ENCODE data around the gene SSH3.

The SSH3 gene

GRCh38 chr11:67356864-67357561, 53.7 kb downstream of the SSH3 start:
- Histone ChIP-seq H3K9me3 (ENCODE audit: control insufficient read depth, low read length) (no peaks in the 10 kb centered on the region), H3K4me2 (ENCODE audit: low read length) (no peak overlapping the region), H3K27ac (no peak overlapping the region), H3K9ac (no peak overlapping the region), H3K27me3 (ENCODE audit: control insufficient read depth, insufficient read depth, low read length) (no peaks in the 10 kb centered on the region), H3K36me3 (ENCODE audit: control insufficient read depth, insufficient read depth, low read length) (no peaks in the 10 kb centered on the region), H3K4me3 (ENCODE audit: low read depth, low read length) (no peak overlapping the region), H3K4me1 (peaks cover 4% of the 10 kb centered on the region), H3K79me2 (peaks cover 3% of the 10 kb centered on the region), H2AFZ (no peak overlapping the region)
- TF ChIP-seq, protein P1, sequence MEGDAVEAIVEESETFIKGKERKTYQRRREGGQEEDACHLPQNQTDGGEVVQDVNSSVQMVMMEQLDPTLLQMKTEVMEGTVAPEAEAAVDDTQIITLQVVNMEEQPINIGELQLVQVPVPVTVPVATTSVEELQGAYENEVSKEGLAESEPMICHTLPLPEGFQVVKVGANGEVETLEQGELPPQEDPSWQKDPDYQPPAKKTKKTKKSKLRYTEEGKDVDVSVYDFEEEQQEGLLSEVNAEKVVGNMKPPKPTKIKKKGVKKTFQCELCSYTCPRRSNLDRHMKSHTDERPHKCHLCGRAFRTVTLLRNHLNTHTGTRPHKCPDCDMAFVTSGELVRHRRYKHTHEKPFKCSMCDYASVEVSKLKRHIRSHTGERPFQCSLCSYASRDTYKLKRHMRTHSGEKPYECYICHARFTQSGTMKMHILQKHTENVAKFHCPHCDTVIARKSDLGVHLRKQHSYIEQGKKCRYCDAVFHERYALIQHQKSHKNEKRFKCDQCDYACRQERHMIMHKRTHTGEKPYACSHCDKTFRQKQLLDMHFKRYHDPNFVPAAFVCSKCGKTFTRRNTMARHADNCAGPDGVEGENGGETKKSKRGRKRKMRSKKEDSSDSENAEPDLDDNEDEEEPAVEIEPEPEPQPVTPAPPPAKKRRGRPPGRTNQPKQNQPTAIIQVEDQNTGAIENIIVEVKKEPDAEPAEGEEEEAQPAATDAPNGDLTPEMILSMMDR (IDR thresholded peaks at IDR 0.05), result peak; percentile 80

- no peaks in the 10 kb centered on the region for H3K9me3 ChIP-seq (ENCODE audit: control insufficient read depth, low read length)
- TF ChIP-seq, protein P1 (IDR thresholded peaks at IDR 0.05), result no peak
- no peak overlapping the region for H3K9ac ChIP-seq
- no peak overlapping the region for H2AFZ ChIP-seq
- H3K36me3 ChIP-seq (ENCODE audit: control insufficient read depth, insufficient read depth, low read length), result no peaks in the 10 kb centered on the region
- no peak overlapping the region for H3K4me2 ChIP-seq (ENCODE audit: low read length)
- H3K27ac ChIP-seq, result no peak overlapping the region
- peaks cover 3% of the 10 kb centered on the region for H3K79me2 ChIP-seq
- H3K4me1 ChIP-seq, result peaks cover 4% of the 10 kb centered on the region
- H3K27me3 ChIP-seq (ENCODE audit: control insufficient read depth, insufficient read depth, low read length), result no peaks in the 10 kb centered on the region
- no peak overlapping the region for H3K4me3 ChIP-seq (ENCODE audit: low read depth, low read length)
Measured at GRCh38 chr11:67357831-67358670, 54.7 kb downstream of the SSH3 start.
